SK-N-MC (cell line): ENCODE measurements around the gene SHFL.

ENCODE experiments used
- EZH2 ChIP-seq: fragments of 200-600 bp; sonication (generic); IDR thresholded peaks from one replicate; pipeline ENCODE4 v1.6.1; 2017; ENCODE audit warnings: antibody characterized with exemption
- FOXP2 ChIP-seq: optimal IDR thresholded peaks from 2 replicates; pipeline ENCODE3; 2011; ENCODE audit warnings: mild to moderate bottlenecking, moderate library complexity; ENCODE audit not compliant: insufficient read depth; ENCODE audit errors: extremely low read length, control extremely low read depth

DNA sequence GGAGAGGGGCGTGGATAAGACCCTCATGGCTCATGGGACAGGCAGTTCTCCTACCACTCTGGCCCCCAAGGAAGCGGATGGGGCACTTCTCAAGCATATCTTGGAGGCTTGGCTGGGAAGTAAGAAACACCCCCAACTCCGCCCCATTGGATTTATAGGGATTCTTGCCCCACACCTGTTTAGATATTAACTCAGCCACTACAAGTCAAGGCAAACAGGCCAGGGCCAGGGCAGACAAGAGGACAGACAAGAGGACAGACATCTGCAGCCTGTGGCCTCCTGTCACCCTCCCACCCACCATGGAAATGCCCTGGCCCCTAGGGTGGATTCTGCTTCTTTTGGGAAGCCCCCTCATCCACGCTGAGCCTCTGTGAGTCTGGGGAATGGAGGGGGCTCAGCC is 48.8 kb upstream of the SHFL start:
- TF ChIP-seq EZH2, result no peak
- TF ChIP-seq FOXP2, result no peak
